GM19468 (cell line): Measurements from ENCODE around the gene FBXO40.

ENCODE experiments used
- ATAC-seq: cut with Tn5 transposase; IDR thresholded peaks from one replicate; pipeline ENCODE4 v1.9.1; 2021; ENCODE audit warnings: mild to moderate bottlenecking, moderate library complexity, moderate number of reproducible peaks; ENCODE audit not compliant: unreplicated experiment; ENCODE audit errors: extremely low read depth

FBXO40 gene

DNA sequence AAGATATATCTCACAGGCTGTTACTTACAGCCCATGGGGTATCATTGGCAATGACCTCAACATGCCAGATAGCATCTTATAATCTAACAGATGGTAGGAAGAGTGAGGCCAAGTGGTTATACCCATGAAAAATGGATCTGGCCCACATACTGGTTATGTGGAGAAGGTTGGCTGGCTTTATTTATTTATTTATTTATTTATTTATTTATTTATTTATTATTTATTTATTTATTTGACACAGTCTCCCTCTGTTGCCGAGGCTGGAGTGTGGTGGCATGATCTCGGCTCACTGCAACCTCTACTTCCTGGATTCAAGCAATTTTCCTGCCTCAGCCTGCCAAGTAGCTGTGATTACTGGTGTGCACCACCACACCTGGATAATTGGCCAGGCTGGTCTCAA, 11.6 kb downstream of the FBXO40 start:
- no peak for ATAC-seq

DNA sequence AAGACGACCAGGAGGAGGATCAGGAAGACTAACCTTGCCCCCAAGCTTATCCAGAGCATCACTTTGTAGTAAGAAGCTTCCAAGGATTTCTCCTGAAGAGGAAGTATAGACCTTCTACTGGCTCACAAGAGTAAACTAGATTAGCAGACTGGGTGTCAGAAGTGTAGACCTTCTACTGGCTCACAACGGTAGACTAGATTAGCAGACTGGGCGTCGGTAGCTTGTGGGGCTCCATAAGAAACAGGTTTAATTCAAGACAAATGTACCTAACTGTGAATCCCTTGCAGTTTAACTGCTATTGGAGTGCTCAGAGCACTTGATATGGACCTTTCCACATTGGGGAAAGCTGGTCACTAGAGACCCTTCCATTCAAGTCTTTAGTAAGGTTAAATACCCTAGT, 12.9 kb downstream of the FBXO40 start:
- ATAC-seq = no peak

DNA sequence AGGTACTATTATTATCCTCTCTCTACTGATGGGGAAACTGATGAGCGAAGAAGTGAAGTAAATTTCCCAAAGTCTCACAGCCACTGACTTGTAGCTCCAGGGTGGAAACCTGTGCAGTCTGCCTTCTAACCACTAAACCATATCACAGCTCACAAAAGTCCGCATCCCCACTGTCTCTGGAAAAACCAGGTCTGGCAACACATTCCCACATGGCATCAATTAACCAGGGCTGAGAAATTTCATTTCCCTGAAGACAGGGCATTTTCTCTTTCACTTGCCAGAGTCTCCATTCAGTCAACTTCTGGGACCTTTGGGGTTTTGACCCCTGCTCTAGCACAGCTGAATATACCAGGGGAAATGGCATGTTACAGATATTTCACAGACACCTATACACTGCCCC, 26.5 kb downstream of the FBXO40 start:
- no peak for ATAC-seq

DNA sequence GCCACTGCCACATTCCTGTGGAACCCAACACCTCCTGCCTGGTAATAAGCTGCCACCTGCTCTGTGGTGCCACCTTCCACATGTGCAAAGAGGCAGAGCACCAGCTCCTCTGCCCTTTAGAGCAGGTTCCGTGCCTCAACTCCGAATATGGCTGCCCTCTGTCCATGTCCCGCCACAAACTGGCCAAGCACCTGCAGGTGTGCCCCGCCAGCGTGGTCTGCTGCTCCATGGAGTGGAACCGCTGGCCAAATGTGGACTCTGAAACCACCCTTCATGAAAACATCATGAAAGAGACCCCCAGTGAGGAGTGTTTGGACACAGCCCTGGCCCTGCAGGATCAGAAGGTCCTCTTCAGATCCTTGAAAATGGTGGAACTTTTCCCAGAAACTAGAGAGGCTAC, 28.3 kb downstream of the FBXO40 start:
- ATAC-seq = no peak

DNA sequence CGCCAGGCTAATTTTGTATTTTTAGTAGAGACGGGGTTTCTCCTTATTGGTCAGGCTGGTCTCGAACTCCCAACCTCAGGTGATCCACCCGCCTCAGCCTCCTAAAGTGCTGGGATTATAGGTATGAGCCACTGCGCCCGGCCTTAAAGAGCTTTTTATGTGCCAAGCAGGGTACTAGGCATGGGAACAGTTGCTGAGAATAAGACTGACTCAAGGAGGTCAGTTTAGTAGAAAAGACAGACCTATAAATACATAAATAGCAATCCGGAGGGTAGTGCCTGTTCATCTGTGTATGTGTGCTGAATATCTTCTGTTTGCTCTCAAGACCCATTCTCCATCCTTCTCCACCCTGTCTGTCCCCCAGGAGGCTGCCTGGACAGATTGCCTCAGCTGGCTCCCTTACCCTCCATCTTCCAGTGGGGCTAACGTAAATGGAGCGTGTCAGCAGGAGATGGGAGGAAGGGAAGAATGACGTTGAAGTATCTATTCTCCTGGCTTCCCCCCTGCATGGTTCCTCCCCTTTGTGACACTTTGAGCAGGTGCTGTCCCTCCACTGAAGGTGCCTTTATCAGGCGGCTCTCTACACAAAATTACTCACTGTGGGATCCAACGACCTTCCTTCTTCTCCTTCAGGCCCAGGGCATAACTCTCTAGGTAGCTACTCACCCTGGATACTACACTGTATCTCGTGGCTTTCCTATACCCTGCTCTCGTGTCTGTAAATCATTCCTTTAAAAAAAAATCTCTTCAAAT, 31.1 kb downstream of the FBXO40 start:
- ATAC-seq = no peak

DNA sequence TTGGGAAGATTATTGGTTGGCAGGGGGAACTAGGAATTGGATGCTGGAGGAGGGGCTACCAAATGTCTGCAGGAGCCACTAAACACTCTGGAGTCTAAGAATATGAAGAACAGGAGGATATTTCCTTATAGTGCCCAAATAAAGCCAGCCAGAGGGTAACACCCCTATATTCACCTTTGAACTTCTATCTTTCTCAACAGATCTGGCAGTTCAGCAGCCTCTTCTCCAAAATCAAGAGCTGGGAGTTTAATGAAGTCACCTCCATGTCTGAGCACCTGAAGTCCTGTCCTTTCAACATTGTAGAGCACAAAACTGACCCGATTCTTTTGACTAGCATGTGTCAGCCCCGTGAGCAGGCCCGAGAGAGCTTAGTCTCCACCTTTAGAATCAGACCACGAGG, 33.3 kb downstream of the FBXO40 start:
- no peak for ATAC-seq

DNA sequence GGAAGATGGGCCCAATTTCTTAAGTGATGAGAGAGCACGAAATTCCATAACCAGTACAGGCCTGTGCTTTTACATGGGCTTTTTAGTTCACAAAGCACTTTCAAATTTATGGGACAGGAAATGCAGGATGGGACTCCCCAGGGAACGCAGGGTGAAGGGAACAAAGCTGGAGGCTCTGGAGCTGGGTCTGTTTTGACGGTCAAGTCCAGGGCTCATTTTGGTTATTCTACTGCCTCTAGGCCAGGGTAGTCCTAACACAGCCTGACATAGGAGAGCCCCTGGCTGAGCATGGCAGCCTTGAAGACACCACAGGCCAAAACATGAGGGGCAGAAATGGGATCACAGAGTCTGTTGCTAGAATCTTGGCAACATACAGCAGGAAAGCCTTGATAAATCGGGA, 34.0 kb downstream of the FBXO40 start:
- ATAC-seq = no peak

DNA sequence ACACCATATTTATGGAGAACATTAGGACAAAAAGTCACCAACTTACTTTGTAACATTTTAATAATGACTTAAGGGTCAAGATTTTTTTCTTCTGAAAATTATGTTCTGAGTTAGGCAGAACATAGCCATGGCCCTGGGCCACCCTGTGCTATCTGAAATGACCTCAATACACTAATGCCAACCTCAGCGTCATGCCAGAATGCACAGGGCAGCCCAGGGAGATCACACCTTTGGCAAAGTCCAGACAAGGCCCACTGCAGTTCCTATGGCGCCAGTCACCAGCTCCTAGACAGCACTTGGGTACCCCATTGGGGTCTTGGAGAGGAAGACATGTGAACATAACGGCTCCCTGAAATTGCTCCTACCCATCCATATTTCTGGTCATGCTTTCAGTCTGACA, 34.4 kb downstream of the FBXO40 start:
- ATAC-seq = no peak

DNA sequence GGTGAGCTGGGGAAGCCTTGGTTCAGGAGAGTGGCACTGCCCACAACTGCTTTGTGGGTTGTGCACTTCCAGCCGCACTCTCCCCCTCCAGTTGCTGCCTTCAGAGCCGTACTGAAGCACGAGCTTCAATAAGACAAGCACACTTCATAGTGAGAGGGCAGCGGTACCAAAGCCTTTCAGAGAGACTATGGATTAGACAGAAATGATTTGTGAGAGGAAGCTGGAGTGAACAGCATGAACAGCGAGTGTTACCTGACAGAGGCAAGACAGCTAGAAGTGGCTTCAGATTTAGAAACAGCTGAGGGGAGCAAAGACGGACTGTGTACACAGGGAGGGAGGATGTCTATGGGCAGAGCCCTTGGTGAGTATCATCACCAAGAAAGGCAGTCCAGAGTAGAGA, 36.4 kb downstream of the FBXO40 start:
- no peak for ATAC-seq

DNA sequence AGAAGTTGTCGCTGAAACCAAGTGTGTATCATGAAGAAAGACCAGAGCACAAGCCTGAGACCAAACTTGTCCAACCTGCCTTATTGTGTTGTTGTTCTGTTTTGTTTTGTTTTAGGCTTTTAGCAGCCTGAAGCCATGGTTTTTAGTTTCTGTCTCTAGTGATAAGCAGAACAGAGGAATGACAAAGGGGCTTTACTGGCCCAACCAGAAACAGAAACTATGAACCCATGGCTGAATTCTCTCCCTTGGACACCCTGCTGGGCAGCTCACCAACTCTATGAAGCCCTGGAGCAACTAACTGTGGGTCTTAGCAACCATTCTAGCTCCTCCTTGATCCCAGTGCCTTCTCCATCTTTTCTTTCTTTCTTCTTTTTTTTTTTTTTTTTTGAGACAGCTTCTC, 37.2 kb downstream of the FBXO40 start:
- ATAC-seq = no peak

DNA sequence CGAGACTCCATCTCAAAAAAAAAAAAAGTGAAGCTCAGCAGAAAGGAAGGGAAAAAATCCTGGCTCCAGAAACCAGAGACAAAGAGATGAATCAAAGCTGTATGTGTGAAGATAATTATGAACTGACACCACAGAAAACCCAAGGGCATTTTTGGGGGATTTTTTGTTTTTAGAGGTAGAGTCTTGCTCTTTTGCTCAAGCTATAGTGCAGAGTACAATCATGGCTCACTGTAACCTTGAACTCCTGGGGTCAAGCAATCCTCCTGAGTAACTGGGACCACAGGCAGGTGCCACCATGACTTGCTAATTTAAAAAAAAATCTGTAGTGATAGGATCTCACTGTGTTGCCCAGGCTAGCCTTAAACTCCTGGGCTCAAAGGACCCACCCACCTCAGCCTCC, 44.7 kb downstream of the FBXO40 start:
- ATAC-seq = no peak

DNA sequence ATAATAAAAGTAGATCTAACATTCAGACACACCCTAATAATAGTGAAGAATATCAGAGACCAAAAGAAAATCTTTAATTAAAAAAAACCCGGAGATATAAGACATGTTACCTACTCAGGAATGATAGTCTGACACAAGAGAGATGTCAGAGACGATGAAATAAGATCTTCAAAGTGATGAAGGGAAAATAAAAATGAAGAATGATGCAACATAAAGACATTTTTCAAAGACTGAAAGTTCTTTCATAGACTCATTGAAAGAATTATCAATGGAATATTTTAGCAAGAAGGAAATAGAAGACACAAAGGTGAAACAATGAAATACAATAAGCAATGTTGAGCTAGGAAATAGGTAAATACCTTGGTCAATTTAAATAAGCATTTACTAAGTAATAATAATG, 47.9 kb downstream of the FBXO40 start:
- ATAC-seq = no peak

DNA sequence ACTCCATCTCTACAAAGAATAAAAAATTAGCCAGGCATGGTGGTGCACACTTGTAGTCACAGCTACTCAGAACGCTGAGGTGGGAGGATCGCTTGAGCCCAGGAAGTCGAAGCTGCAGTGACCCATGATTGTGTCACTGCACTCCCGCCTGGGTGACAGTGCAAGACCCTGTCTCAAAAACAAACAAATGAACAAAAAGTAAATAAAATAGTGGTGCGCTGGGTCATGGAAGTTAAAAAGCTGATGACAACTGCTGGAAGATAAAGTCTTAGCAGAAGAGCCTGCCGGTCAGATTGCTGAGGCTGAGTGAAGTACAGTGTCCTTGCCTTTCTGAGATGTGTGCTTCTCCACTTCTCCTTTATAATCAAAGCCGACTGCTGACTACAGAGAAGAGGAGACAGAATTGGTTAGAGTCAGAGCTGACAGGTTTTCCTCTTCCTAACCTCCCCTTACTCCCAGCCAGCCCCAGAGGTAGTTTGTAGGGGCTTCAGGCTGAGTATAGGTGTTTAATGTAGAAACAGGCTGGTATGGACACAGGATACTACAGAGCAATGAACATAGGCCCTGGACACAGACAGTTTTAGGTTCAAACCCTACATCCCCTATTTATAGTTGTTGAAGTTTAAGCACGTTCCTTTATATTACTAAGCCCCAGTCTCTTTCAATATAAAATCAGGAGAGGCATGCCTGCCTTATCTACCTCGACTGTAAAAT, 49.6 kb downstream of the FBXO40 start:
- ATAC-seq = no peak

DNA sequence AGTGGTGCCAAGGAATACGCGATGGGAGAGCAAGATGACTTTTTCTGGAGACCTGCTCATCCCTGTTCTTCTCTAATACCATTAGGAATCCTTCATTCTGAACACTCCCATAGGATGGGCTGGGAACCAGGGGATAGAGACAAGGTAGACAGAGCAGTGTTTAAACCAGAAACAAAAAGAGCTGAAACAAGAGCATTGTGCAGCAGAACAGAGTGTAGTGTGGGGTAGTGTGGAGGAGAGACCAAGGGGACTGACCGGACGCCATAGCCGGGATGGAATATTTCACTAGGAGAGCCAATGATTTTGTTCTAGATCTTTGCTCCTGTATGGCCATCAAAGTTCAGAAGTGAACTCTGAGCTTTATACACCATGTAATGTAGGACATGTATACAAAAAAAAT, 51.9 kb downstream of the FBXO40 start:
- no peak for ATAC-seq

DNA sequence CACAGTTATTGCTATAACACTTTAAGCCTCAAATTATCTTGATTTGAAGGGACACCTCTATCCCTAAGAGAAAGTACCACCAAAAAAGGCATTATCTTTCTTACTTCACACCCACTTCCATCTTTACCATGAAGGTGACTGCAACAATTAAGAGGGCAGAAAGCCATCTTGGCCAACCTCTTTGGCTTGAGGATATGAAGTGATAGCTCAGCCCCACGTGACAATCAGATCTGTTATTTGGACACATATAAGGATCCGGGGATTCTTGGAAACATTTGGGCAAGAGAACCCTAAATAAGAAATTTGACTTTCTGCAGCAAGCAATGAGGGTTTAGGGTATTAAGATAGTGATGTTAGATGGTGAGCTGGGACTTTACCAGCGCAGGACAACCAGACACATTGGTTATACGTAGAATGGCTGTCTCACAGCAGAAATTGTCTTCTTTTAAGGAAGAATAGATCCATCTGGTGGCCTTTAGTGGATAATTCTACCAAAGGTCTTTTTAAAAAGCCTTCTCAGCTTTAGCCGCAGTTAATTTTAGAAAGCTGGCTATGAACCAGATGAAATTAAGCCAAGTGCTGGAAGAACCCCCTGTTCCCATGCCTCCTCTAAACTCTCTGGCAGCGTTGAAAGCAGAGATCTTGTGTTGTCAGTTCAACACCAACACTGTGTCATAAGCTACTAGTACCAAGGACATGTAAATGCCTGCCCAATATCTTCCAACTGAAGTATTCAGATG, 55.2 kb downstream of the FBXO40 start:
- ATAC-seq = no peak

DNA sequence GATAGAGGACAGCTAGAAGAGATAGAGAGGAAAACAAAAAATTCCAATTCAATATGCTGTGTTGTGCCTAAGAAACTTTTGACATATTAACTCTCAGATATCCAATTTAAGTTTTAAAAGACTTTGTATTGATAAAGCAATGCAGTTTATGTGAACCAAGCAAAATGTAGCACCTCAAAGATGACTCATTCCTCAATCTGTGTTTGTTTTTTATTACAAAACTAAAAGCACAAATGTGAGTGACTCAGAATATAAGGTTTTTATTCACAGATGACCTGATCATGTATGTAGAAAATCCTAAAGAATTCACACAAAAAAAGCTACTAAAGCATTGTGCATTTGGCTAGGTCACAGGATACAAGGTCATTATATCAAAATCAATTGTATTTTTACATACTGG, 56.5 kb downstream of the FBXO40 start:
- ATAC-seq = no peak

DNA sequence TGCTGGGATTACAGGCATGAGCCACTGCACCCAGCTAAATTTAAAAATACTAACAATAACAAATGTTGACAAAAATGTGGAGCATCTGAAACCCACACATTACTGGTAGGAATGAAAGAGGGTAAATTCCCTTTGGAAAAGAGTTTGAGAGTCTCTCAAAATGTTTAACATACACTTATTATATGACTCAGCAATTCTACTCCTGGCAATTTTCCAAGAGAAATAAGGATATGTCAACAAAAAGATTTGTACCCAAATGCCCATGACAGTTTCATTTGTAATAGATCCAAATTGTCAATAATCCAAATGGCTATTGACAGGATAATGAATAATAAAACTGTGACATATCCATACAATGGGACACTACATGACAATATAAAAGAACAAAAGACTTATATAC, 58.5 kb downstream of the FBXO40 start:
- ATAC-seq = no peak

DNA sequence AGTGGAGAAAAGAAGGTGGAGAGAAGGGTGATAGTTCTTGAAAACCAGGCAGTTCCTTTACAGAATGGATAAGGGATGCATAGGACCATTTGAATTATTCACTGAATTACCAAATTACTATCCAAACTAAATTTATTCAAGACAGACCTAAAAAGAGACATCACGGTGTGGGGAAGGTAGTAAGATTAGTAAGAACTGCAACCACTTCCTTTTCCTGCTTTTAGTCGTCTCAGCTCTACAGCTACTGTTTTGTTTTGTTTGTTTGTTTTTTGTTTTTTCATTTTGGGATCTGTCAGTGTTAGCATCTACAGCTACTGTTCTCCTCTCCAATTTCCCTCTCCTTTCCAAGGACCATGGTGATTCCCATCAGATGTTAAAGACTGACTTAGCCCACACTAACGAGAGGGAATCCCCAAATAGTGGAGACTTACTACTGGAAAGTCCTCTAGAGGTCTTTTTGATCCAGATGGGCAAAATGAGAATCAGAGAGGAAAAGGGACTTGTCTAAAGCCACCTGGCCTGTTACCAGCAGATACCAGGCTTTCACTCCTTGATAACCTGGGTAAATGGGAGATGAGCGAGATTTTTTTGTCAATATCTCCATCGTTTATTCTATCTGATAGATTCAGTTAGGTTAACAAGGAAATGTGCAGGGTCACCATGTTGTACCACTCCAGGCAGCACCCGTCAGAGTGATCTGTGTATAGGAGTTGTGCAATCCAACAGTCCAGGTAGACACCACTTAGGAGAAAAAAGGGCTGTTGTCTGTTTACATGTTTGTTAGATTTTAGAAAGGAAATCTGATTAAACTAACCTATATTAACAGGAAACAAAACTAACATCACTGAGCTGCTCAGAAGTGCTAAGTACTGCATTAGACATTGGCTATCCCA, 61.6 kb downstream of the FBXO40 start:
- ATAC-seq = no peak

DNA sequence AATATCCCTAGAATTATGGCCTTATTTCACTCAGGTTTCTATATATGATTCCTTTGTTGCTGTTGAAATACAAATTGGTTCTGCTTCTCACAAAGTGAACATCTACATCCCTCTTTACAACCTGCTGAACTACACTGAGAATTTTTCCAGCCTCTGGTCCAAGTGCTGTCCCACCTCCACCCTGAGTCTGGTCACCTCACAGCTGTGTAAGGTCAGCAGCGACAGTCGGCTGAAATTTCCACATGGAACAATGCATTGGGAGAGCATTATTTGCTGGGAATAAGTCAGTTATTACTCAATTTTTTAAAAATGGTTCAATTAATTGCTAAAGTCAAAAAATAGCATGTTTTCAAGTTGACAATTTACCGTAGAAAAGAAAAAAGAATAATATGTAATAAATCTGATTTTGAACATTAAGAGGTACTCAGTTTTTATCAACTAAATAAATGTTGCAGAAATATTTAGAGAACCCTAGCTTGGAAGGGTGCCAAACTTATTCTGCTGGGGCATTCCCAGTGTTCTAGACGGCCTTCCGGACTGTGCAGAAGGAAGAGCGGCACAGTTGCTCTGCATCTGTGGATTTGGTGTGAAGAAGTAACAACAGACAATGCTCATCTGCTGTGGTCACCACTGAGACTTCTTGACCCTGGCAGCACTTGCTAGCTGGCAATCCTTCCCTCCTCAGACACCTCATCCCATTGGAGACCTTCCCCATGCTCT, 65.7 kb downstream of the FBXO40 start:
- no peak for ATAC-seq

DNA sequence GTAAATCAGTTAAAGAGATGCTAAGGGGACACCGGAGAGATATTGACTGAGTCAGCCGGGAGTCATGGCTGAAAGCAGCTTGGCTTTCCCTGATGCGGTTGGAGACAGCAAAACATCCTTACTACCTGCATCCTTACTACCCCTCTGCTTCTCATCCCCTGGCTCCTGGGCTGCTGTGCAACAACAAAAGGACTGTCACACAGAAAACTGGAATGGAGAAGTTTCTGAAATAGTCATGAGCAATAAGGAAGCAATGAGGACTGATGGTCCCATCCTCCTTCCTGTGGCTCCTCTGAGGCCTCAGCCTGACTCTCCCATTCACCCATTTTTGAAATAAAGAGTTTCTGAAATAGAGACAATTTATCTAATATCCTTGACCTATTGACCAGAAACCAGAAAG, 66.4 kb downstream of the FBXO40 start:
- ATAC-seq = no peak
